Activated CD4-positive, alpha-beta memory T cell treated with anti-CD3 and anti-CD28 coated beads for 36 hours (primary cell): Measurements from ENCODE around the gene RNF113B. TPM values are rescaled to one million over a fixed set of nuclear protein-coding genes. Genes with fewer than 3 reads are reported as not detected.

ENCODE experiments used
- CTCF ChIA-PET: fragments of 350-600 bp; sonication (Branson Sonifier 250); formaldehyde crosslinking; loops from one replicate; lab custom pipeline; 2021; ENCODE audit warnings: antibody characterized with exemption, inconsistent platforms; lab: Charles Lee
- POLR2A ChIA-PET: fragments of 350-600 bp; sonication (Branson Sonifier 250); formaldehyde crosslinking; loops from one replicate; lab custom pipeline; 2021; ENCODE audit warnings: antibody characterized with exemption; lab: Charles Lee
- DNase-seq: peaks from one replicate; pipeline ENCODE4 v3.0.0-alpha.2; 2020
- H3K27ac Mint-ChIP-seq: one replicate; pipeline ENCODE4 v1.8.0; 2021; ENCODE audit warnings: mixed read lengths
- H3K27me3 Mint-ChIP-seq: one replicate; pipeline ENCODE4 v1.8.0; 2021; ENCODE audit warnings: mixed read lengths
- H3K36me3 Mint-ChIP-seq: one replicate; pipeline ENCODE4 v1.8.0; 2021; ENCODE audit warnings: mixed read lengths
- H3K4me1 Mint-ChIP-seq: one replicate; pipeline ENCODE4 v1.8.0; 2021; ENCODE audit warnings: low read depth, mixed read lengths
- H3K4me3 Mint-ChIP-seq: one replicate; pipeline ENCODE4 v1.8.0; 2021; ENCODE audit warnings: mild to moderate bottlenecking, mixed read lengths
- H3K9me3 Mint-ChIP-seq: one replicate; pipeline ENCODE4 v1.8.0; 2021; ENCODE audit warnings: mixed read lengths
- intact Hi-C: fragments of 100-400 bp; cut with micrococcal nuclease; formaldehyde crosslinking; loops from one replicate; pipeline ENCODE4 v1.15.1; 2023
- total RNA-seq, 2 experiments: library from RNA; stranded (reverse); gene quantifications; one replicate each; pipeline ENCODE4 v1.2.3, GENCODE V29; 2021

RNF113B gene
- total RNA-seq, 2 experiments from 2014 or later: not detected

- Mint-ChIP-seq H3K27me3 (peaks cover 8% of the 10 kb centered on the region), H3K4me3 (no peak overlapping the region), H3K27ac (no peak overlapping the region), H3K9me3 (no peaks in the 10 kb centered on the region), H3K36me3 (no peaks in the 10 kb centered on the region), H3K4me1 (no peaks in the 10 kb centered on the region)
- intact Hi-C loops: no loop called here
- POLR2A ChIA-PET: no interaction called here
- DNase-seq: no peak
- CTCF ChIA-PET: no interaction called here
Measured at GRCh38 chr13:98216135-98216565, 39.1 kb upstream of the RNF113B start.

DNA sequence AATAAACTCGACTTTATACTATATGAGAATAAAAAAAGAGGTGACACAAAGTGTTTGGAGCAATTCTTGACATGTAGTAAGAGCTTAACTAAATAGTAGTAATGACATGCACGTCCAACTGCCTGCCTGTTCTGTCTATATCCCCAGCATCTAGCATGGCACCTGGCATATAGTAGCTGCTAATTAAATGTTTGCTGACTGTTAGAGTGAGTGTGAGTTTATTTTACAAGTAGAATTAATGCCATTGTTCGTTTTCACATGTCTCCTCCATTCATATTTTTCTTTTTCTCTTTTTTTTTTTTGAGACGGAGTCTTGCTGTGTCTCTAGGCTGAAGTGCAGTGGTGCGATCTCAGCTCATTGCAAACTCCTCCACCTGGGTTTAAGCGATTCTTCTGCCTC is 38.4 kb upstream of the RNF113B start:
- POLR2A ChIA-PET: no interaction called here

GRCh38 chr13:98214707-98215106 is 37.6 kb upstream of the RNF113B start:
- peaks cover 8% of the 10 kb centered on the region for H3K27me3 Mint-ChIP-seq
- H3K9me3 Mint-ChIP-seq: no peaks in the 10 kb centered on the region
- H3K4me3 Mint-ChIP-seq: no peak overlapping the region
- no peaks in the 10 kb centered on the region for H3K36me3 Mint-ChIP-seq
- intact Hi-C loops: no loop called here
- H3K27ac Mint-ChIP-seq: no peak overlapping the region
- no peak for DNase-seq
- ChIA-PET POLR2A (no interaction called here), CTCF (no interaction called here)
- no peaks in the 10 kb centered on the region for H3K4me1 Mint-ChIP-seq

More for the DNA sequence above, 38.4 kb upstream of the RNF113B start:
- Mint-ChIP-seq H3K27ac (no peak overlapping the region), H3K4me1 (no peaks in the 10 kb centered on the region), H3K36me3 (no peaks in the 10 kb centered on the region), H3K27me3 (peaks cover 8% of the 10 kb centered on the region), H3K4me3 (no peak overlapping the region), H3K9me3 (no peaks in the 10 kb centered on the region)
- CTCF ChIA-PET: no interaction called here
- intact Hi-C loops: no loop called here
- DNase-seq: no peak

GRCh38 chr13:98214008-98214643 is 37.1 kb upstream of the RNF113B start:
- Mint-ChIP-seq H3K36me3 (no peaks in the 10 kb centered on the region), H3K27me3 (peaks cover 8% of the 10 kb centered on the region), H3K9me3 (no peaks in the 10 kb centered on the region), H3K4me1 (no peaks in the 10 kb centered on the region), H3K27ac (no peak overlapping the region), H3K4me3 (no peak overlapping the region)
- intact Hi-C loops: no loop called here
- DNase-seq: no peak
- ChIA-PET CTCF (no interaction called here), POLR2A (no interaction called here)

DNA sequence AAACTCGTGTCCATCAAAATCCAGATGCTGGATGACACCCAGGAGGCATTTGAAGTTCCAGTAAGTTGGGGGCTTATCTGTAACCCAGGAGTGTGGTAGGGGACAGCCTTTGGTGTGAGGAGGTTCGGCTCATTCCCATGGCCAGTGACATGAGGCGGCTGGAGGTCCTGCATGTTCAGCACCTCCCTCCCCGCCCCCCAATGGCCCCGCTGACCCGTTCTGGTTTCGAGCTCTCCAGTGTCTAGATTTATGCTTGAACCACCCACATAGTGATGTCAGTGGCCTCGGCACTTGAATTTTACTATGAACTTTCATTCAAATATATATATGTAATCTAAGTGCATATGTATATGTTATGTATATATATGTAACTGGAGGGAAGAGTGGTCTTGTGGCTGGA is 36.3 kb upstream of the RNF113B start:
- H3K4me1 Mint-ChIP-seq: no peaks in the 10 kb centered on the region
- intact Hi-C loops: no loop called here
- no peak overlapping the region for H3K4me3 Mint-ChIP-seq
- H3K27me3 Mint-ChIP-seq: peaks cover 8% of the 10 kb centered on the region
- POLR2A ChIA-PET: no interaction called here
- no peak for DNase-seq
- no peaks in the 10 kb centered on the region for H3K9me3 Mint-ChIP-seq
- CTCF ChIA-PET: no interaction called here
- no peaks in the 10 kb centered on the region for H3K36me3 Mint-ChIP-seq
- H3K27ac Mint-ChIP-seq: no peak overlapping the region

- intact Hi-C loops: no loop called here
Measured at GRCh38 chr13:98212763-98213162, 35.7 kb upstream of the RNF113B start.

GRCh38 chr13:98208606-98209005 is 31.5 kb upstream of the RNF113B start:
- CTCF ChIA-PET: no interaction called here
- peaks cover 3% of the 10 kb centered on the region for H3K27me3 Mint-ChIP-seq
- no peak for DNase-seq
- POLR2A ChIA-PET: no interaction called here
- no peaks in the 10 kb centered on the region for H3K36me3 Mint-ChIP-seq
- H3K4me1 Mint-ChIP-seq: no peaks in the 10 kb centered on the region
- H3K27ac Mint-ChIP-seq: no peak overlapping the region
- H3K4me3 Mint-ChIP-seq: no peak overlapping the region
- H3K9me3 Mint-ChIP-seq: peaks cover 11% of the 10 kb centered on the region
- intact Hi-C loops: no loop called here

More at GRCh38 chr13:98212763-98213162, 35.7 kb upstream of the RNF113B start:
- ChIA-PET POLR2A (no interaction called here), CTCF (no interaction called here)
- Mint-ChIP-seq H3K4me3 (no peak overlapping the region), H3K27ac (no peak overlapping the region), H3K36me3 (no peaks in the 10 kb centered on the region), H3K9me3 (no peaks in the 10 kb centered on the region), H3K27me3 (peaks cover 8% of the 10 kb centered on the region), H3K4me1 (no peaks in the 10 kb centered on the region)
- no peak for DNase-seq

GRCh38 chr13:98207416-98207815 is 30.3 kb upstream of the RNF113B start:
- Mint-ChIP-seq H3K4me1 (no peaks in the 10 kb centered on the region), H3K27me3 (peaks cover 3% of the 10 kb centered on the region), H3K9me3 (peaks cover 11% of the 10 kb centered on the region), H3K27ac (no peak overlapping the region), H3K4me3 (no peak overlapping the region), H3K36me3 (no peaks in the 10 kb centered on the region)
- no peak for DNase-seq
- ChIA-PET POLR2A (no interaction called here), CTCF (no interaction called here)
- intact Hi-C loops: no loop called here

DNA sequence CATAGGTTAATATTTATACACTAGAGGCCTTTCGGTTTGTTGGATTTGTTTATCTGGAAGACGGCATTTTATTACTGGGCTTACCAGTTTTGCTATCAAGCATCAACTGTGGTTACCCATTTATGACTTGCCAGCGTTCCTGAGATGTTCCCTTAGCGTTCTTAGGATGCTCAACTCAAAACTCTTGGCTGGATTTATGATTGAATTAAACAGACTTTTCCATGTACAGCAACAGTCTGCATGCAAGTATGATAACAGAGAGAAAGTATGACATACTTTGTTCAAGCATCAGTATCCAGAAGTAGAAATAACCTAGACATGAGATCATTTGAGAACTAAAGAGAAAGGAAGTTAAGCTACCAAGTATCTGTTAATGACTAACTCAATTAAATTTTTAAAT is 29.9 kb upstream of the RNF113B start:
- Mint-ChIP-seq H3K27me3 (peaks cover 3% of the 10 kb centered on the region), H3K4me3 (no peak overlapping the region), H3K36me3 (no peaks in the 10 kb centered on the region), H3K27ac (no peak overlapping the region), H3K4me1 (no peaks in the 10 kb centered on the region), H3K9me3 (peaks cover 11% of the 10 kb centered on the region)
- ChIA-PET CTCF (no interaction called here), POLR2A (no interaction called here)
- no peak for DNase-seq
- intact Hi-C loops: no loop called here

GRCh38 chr13:98204546-98204945 is 27.5 kb upstream of the RNF113B start:
- no peaks in the 10 kb centered on the region for H3K4me1 Mint-ChIP-seq
- intact Hi-C loops: no loop called here
- DNase-seq: no peak
- no peak overlapping the region for H3K27ac Mint-ChIP-seq
- H3K27me3 Mint-ChIP-seq: peaks cover 2% of the 10 kb centered on the region
- H3K36me3 Mint-ChIP-seq: no peaks in the 10 kb centered on the region
- POLR2A ChIA-PET: interaction anchor here (0.7 kb wide), 1 partner anchor 50 kb away, joined by 4 read pairs; no protein-coding TSS in a partner anchor
- peaks cover 11% of the 10 kb centered on the region for H3K9me3 Mint-ChIP-seq
- CTCF ChIA-PET: no interaction called here
- no peak overlapping the region for H3K4me3 Mint-ChIP-seq

- intact Hi-C loops: no loop called here
- H3K4me3 Mint-ChIP-seq: no peak overlapping the region
- H3K36me3 Mint-ChIP-seq: no peaks in the 10 kb centered on the region
- ChIA-PET POLR2A (no interaction called here), CTCF (no interaction called here)
- H3K9me3 Mint-ChIP-seq: peaks cover 11% of the 10 kb centered on the region
- H3K4me1 Mint-ChIP-seq: no peaks in the 10 kb centered on the region
- peaks cover 2% of the 10 kb centered on the region for H3K27me3 Mint-ChIP-seq
- DNase-seq: no peak
- no peak overlapping the region for H3K27ac Mint-ChIP-seq
Measured at GRCh38 chr13:98203646-98204326, 26.7 kb upstream of the RNF113B start.

DNA sequence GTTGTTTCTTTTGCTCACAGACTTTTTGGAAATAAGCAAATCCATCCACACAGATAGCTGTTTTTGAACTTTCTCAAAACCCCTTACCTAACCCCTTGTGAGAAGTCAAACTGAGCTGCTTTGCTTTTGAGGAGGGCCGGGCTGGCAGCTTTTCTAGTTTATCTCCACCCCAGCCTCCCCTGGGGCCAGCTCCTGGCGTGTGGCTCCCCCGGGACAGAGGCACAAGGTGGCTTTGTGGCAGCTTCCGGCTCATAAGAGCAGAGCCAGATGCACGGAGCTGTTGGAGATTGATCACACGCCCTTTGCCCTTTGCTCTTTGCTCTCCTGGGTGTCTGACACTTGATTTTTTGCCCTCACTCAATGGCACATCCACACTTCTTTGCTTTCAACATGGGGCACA is 24.9 kb upstream of the RNF113B start:
- Mint-ChIP-seq H3K27me3 (peaks cover 2% of the 10 kb centered on the region), H3K9me3 (peaks cover 11% of the 10 kb centered on the region), H3K4me1 (no peaks in the 10 kb centered on the region), H3K36me3 (no peaks in the 10 kb centered on the region), H3K27ac (no peak overlapping the region), H3K4me3 (no peak overlapping the region)
- CTCF ChIA-PET: no interaction called here
- no peak for DNase-seq
- intact Hi-C loops: no loop called here
- POLR2A ChIA-PET: no interaction called here

DNA sequence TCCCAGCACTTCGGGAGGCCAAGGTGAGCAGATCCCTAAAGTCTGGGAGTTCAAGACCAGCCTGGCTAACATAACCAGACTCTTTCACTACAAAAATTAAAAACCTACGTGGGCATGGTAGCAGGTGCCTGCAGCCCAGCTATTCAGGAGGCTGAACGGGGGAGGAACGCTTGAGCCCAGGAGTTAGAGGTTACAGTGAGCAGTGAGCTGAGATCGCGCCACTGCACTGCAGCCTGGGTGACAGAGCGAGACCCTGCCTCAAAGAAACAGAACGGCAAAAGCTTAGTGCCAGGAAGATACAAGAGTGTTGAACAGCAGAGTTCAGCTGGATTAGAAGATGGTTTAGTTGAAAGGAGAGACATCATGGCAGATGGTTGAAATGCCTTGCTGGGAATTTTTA is 24.1 kb upstream of the RNF113B start:
- H3K4me3 Mint-ChIP-seq: no peak overlapping the region
- CTCF ChIA-PET: no interaction called here
- DNase-seq: no peak
- peaks cover 3% of the 10 kb centered on the region for H3K9me3 Mint-ChIP-seq
- H3K27me3 Mint-ChIP-seq: peaks cover 2% of the 10 kb centered on the region
- no peak overlapping the region for H3K27ac Mint-ChIP-seq
- intact Hi-C loops: no loop called here
- no peaks in the 10 kb centered on the region for H3K36me3 Mint-ChIP-seq
- POLR2A ChIA-PET: no interaction called here
- no peaks in the 10 kb centered on the region for H3K4me1 Mint-ChIP-seq
